HEK293 (cell line): ENCODE measurements around the gene GARIN5B.

Experiments used
- CTCF ChIA-PET: fragments of 350-600 bp; formaldehyde crosslinking; extraction: SDS; loops from one replicate; lab custom pipeline; 2021; ENCODE audit warnings: antibody characterized with exemption; lab: Yijun Ruan, JAX
- POLR2A ChIA-PET: fragments of 300-600 bp; formaldehyde crosslinking; extraction: SDS; loops from one replicate; lab custom pipeline; 2020; ENCODE audit warnings: antibody characterized with exemption, inconsistent platforms; lab: Yijun Ruan, JAX
- H3K27ac ChIP-seq: fragments of 200-500 bp; sonication (Bioruptor generic); 2 replicates; pipeline ENCODE4 v1.5.1; 2014; ENCODE audit warnings: low read depth, low read length, control low read depth, inconsistent platforms; ENCODE audit errors: extremely low read depth
- H3K36me3 ChIP-seq, 2 experiments: fragments of 200-500 bp in 1 of 2; sonication (Bioruptor generic) in 1 of 2; 1 replicate in 1 of 2; 2 replicates in 1 of 2; pipeline ENCODE4 v1.5.1; 2014 to 2017; ENCODE audit warnings: inconsistent platforms in 2 of 2, low read length in 2 of 2; ENCODE audit not compliant: control insufficient read depth in 2 of 2, insufficient read depth in 1 of 2
- H3K4me1 ChIP-seq: fragments of 200-500 bp; sonication (Bioruptor generic); 2 replicates; pipeline ENCODE4 v1.5.1; 2014; ENCODE audit warnings: mild to moderate bottlenecking, low read length, inconsistent platforms; ENCODE audit not compliant: control insufficient read depth, insufficient read depth
- H3K4me3 ChIP-seq: 2 replicates; pipeline ENCODE4 v1.5.1; 2011; ENCODE audit warnings: low read depth, mild to moderate bottlenecking, control low read depth, low read length, moderate library complexity
- H3K9me3 ChIP-seq: fragments of 200-500 bp; sonication (Bioruptor generic); 2 replicates; pipeline ENCODE4 v1.5.1; 2014; ENCODE audit warnings: low read depth, low read length, inconsistent platforms; ENCODE audit not compliant: control insufficient read depth, insufficient read depth
- AEBP2 ChIP-seq: fragments of 450-650 bp; formaldehyde crosslinking; IDR thresholded peaks from 2 replicates; pipeline ENCODE4 v1.5.1; 2016; ENCODE audit warnings: missing biosample characterization, missing genetic modification characterization, borderline replicate concordance
- GLIS1 ChIP-seq: fragments of 450-650 bp; formaldehyde crosslinking; IDR thresholded peaks from 2 replicates; pipeline ENCODE4 v1.5.1; 2016; ENCODE audit warnings: missing biosample characterization, missing genetic modification characterization
- KLF8 ChIP-seq: fragments of 450-650 bp; formaldehyde crosslinking; IDR thresholded peaks from 2 replicates; pipeline ENCODE4 v1.5.1; 2016; ENCODE audit warnings: missing biosample characterization, missing genetic modification characterization
- PRDM2 ChIP-seq: fragments of 450-650 bp; formaldehyde crosslinking; IDR thresholded peaks from 2 replicates; pipeline ENCODE4 v1.5.1; 2016; ENCODE audit warnings: missing biosample characterization, missing genetic modification characterization, borderline replicate concordance
- SP2 ChIP-seq: fragments of 450-650 bp; formaldehyde crosslinking; IDR thresholded peaks from 2 replicates; pipeline ENCODE4 v1.5.1; 2016; ENCODE audit warnings: missing biosample characterization, missing genetic modification characterization
- SP3 ChIP-seq: fragments of 450-650 bp; formaldehyde crosslinking; IDR thresholded peaks from 2 replicates; pipeline ENCODE4 v1.5.1; 2016; ENCODE audit warnings: missing biosample characterization, missing genetic modification characterization
- ZBTB1 ChIP-seq: fragments of 450-650 bp; formaldehyde crosslinking; IDR thresholded peaks from 2 replicates; pipeline ENCODE4 v1.5.1; 2016; ENCODE audit warnings: missing biosample characterization, missing genetic modification characterization
- ZNF18 ChIP-seq: fragments of 450-650 bp; formaldehyde crosslinking; IDR thresholded peaks from 2 replicates; pipeline ENCODE4 v1.5.1; 2016; ENCODE audit warnings: missing biosample characterization, missing genetic modification characterization
- ZNF311 ChIP-seq: fragments of 450-650 bp; formaldehyde crosslinking; IDR thresholded peaks from 2 replicates; pipeline ENCODE4 v1.5.1; 2017; ENCODE audit warnings: missing biosample characterization, missing genetic modification characterization, borderline replicate concordance
- ZNF362 ChIP-seq: fragments of 450-650 bp; formaldehyde crosslinking; IDR thresholded peaks from 2 replicates; pipeline ENCODE4 v1.5.1; 2016; ENCODE audit warnings: missing biosample characterization, missing genetic modification characterization
- ZNF629 ChIP-seq: fragments of 450-650 bp; formaldehyde crosslinking; IDR thresholded peaks from 2 replicates; pipeline ENCODE4 v1.5.1; 2017; ENCODE audit warnings: missing biosample characterization, missing genetic modification characterization
- ZNF76 ChIP-seq: fragments of 450-650 bp; formaldehyde crosslinking; IDR thresholded peaks from 2 replicates; pipeline ENCODE4; 2016; ENCODE audit warnings: low read depth, missing biosample characterization, missing genetic modification characterization, borderline replicate concordance
- ZSCAN23 ChIP-seq: fragments of 450-650 bp; formaldehyde crosslinking; IDR thresholded peaks from 2 replicates; pipeline ENCODE4 v1.5.1; 2016; ENCODE audit warnings: missing biosample characterization, missing genetic modification characterization
- ZXDB ChIP-seq: fragments of 450-650 bp; formaldehyde crosslinking; IDR thresholded peaks from 2 replicates; pipeline ENCODE4 v1.5.1; 2016; ENCODE audit warnings: missing biosample characterization, missing genetic modification characterization
- TF ChIP-seq, protein P1 (sequence below): fragments of 450-650 bp; formaldehyde crosslinking; IDR thresholded peaks from 2 replicates; pipeline ENCODE4 v1.5.1; 2016; ENCODE audit warnings: missing biosample characterization, missing genetic modification characterization
- TF ChIP-seq, protein P2 (sequence below): fragments of 450-650 bp; formaldehyde crosslinking; IDR thresholded peaks from 2 replicates; pipeline ENCODE4 v1.5.1; 2016; ENCODE audit warnings: missing biosample characterization, missing genetic modification characterization
- TF ChIP-seq, protein P3 (sequence below): sonication (generic); formaldehyde crosslinking; IDR thresholded peaks from 2 replicates; pipeline ENCODE4 v1.8.1; 2022; ENCODE audit warnings: mild to moderate bottlenecking, moderate library complexity, missing genetic modification reagents

GARIN5B gene

DNA sequence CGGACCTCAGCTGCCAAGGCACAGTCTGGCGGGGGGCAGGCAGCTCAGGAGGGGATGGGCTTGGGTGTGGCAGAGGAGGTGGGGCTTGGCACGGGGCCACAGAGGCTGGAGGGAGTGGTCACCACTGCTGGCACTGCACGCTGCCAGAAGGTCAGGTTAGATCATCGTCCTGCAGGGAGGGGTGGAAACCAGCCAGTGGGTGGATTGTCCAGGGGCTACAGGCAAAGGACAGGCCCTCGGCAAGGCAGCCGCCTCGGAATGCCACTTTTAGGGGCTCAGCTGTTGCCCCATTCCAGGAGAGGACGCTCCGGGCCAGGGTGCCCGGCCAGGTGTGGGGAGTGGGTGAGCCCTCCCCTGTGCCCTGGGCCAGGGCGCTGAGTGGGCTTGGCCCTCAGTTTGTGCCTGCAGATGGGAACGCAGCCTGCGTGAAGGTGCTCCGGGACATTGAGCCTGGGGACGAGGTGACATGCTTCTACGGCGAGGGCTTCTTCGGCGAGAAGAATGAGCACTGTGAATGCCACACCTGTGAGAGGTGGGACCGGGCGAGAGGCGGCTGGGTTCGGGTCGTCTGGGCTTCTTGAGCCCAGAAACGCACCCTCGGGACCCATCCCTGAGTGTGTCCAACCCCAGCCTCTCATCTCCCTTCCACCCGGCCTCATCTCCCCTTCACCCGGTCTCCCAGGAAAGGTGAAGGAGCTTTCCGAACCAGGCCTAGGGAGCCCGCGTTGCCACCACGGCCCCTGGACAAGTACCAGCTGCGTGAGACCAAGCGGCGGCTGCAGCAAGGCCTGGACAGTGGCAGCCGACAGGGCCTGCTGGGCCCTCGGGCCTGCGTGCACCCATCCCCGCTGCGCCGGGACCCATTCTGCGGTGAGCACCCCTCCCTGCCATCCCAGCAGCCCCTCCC lies 17.0 kb downstream of the GARIN5B start:
- peaks cover 5% of the 10 kb centered on the region; the same call in 1 of the 2 replicates for H3K4me1 ChIP-seq
- no peaks in the 10 kb centered on the region for H3K9me3 ChIP-seq
- no peak overlapping the region for H3K4me3 ChIP-seq
- H3K27ac ChIP-seq: no peak overlapping the region
- ChIA-PET POLR2A (interaction anchor here (0.5 to 7.7 kb wide), 9 partner anchors 7 to 882 kb away, joined by 3 to 95 read pairs (median 4); partner anchors contain the start of genes KMT5C, LENG9 and UBE2S), CTCF (interaction anchor here (1.0 to 1.2 kb wide), 3 partner anchors 13 to 278 kb away, joined by 3 to 5 read pairs (median 4); partner anchors contain the start of gene ZNF784)
- H3K36me3 ChIP-seq: peaks cover 3 to 59% of the 10 kb centered on the region in 2 experiments
- TF ChIP-seq GLIS1 (peak; percentile 64), ZXDB (tag by site-specific recombination) (no peak), AEBP2 (tag by site-specific recombination) (no peak), ZNF311 (tag by site-specific recombination) (no peak), KLF8 (tag by site-specific recombination) (peak; percentile 67; the same call in 1 of the 2 replicates), ZSCAN23 (tag by site-specific recombination) (no peak), ZNF629 (tag by site-specific recombination) (no peak), ZNF18 (tag by site-specific recombination) (no peak), SP2 (tag by site-specific recombination) (no peak; the same call in 1 of the 2 replicates), ZBTB1 (tag by site-specific recombination) (no peak), PRDM2 (tag by site-specific recombination) (no peak), ZNF76 (tag by site-specific recombination) (no peak), ZNF362 (tag by site-specific recombination) (no peak), SP3 (tag by site-specific recombination) (peak; percentile 49; the same call in 1 of the 2 replicates)
- TF ChIP-seq, protein P1, sequence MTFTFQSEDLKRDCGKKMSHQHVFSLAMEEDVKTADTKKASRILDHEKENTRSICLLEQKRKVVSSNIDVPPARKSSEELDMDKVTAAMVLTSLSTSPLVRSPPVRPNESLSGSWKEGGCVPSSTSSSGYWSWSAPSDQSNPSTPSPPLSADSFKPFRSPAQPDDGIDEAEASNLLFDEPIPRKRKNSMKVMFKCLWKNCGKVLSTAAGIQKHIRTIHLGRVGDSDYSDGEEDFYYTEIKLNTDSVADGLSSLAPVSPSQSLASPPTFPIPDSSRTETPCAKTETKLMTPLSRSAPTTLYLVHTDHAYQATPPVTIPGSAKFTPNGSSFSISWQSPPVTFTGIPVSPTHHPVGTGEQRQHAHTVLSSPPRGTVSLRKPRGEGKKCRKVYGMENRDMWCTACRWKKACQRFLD (tag by site-specific recombination): no peak
- TF ChIP-seq, protein P2, sequence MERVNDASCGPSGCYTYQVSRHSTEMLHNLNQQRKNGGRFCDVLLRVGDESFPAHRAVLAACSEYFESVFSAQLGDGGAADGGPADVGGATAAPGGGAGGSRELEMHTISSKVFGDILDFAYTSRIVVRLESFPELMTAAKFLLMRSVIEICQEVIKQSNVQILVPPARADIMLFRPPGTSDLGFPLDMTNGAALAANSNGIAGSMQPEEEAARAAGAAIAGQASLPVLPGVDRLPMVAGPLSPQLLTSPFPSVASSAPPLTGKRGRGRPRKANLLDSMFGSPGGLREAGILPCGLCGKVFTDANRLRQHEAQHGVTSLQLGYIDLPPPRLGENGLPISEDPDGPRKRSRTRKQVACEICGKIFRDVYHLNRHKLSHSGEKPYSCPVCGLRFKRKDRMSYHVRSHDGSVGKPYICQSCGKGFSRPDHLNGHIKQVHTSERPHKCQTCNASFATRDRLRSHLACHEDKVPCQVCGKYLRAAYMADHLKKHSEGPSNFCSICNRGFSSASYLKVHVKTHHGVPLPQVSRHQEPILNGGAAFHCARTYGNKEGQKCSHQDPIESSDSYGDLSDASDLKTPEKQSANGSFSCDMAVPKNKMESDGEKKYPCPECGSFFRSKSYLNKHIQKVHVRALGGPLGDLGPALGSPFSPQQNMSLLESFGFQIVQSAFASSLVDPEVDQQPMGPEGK: peak; percentile 66
- TF ChIP-seq, protein P3, sequence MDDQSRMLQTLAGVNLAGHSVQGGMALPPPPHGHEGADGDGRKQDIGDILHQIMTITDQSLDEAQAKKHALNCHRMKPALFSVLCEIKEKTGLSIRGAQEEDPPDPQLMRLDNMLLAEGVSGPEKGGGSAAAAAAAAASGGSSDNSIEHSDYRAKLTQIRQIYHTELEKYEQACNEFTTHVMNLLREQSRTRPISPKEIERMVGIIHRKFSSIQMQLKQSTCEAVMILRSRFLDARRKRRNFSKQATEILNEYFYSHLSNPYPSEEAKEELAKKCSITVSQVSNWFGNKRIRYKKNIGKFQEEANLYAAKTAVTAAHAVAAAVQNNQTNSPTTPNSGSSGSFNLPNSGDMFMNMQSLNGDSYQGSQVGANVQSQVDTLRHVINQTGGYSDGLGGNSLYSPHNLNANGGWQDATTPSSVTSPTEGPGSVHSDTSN (CRISPR knock-in tag): 0 out of 2 replicates have a peak, but pooled peaks have one; percentile 30
